Esophagus squamous epithelium (tissue), 5 donors: ENCODE results near the gene HS1BP3. TPM values are rescaled to one million over a fixed set of nuclear protein-coding genes. Genes with fewer than 3 reads are reported as not detected.

Source experiments
- DNase-seq: peaks from one replicate; lab custom pipeline; 2025; lab: John Stamatoyannopoulos, UW
- H3K27ac ChIP-seq, 4 donors: fragments of 200-600 bp; sonication (generic); one replicate each; pipeline ENCODE4 v1.5.1; 2016 to 2019; ENCODE audit warnings: mild to moderate bottlenecking in 1 of 4
- H3K27me3 ChIP-seq, 4 donors: fragments of 200-600 bp; sonication (generic); 1 replicate in 3 of 4; 2 replicates in 1 of 4; pipeline versions ENCODE4 v1.5.1 to v1.6.0; 2017 to 2021; ENCODE audit warnings: antibody characterized with exemption in 1 of 4
- H3K36me3 ChIP-seq, 3 donors: fragments of 200-600 bp; sonication (generic); one replicate each; pipeline ENCODE4 v1.5.1; 2016 to 2019
- H3K4me1 ChIP-seq, 3 donors: fragments of 200-600 bp; sonication (generic); one replicate each; pipeline ENCODE4 v1.5.1; 2017 to 2019
- H3K4me3 ChIP-seq, 4 donors: fragments of 200-600 bp; sonication (generic); 1 replicate in 3 of 4; 2 replicates in 1 of 4; pipeline ENCODE4 v1.5.1; 2016 to 2019; ENCODE audit warnings: mild to moderate bottlenecking in 2 of 4, moderate library complexity in 1 of 4
- H3K9me3 ChIP-seq, 3 donors: fragments of 200-600 bp; sonication (generic); one replicate each; pipeline ENCODE4 v1.5.1; 2016 to 2019
- POLR2A ChIP-seq, 4 donors: fragments of 450-650 bp; IDR thresholded peaks; one replicate each; pipeline ENCODE4 v1.6.1; 2017; ENCODE audit warnings: antibody characterized with exemption in 4 of 4, mild to moderate bottlenecking in 4 of 4, moderate library complexity in 3 of 4
- WGBS, 2 donors: methylation state at CpG; one replicate each; pipeline ENCODE4 v1.1.5; 2018; 5-methylcytosine and 5-hydroxymethylcytosine counted together
- intact Hi-C: fragments of 100-400 bp; cut with DNase I; formaldehyde crosslinking; loops from one replicate; pipeline ENCODE4 v1.15.0; 2022
- total RNA-seq, 4 donors: library from RNA; depleted of rRNA; stranded (reverse); fragments of >200 nt; gene quantifications; one replicate each; pipeline ENCODE4 v1.1.0, GENCODE V29; 2016
- TF ChIP-seq, protein P1 (sequence below), 6 experiments: fragments of 450-650 bp in 4 of 6; fragments of 200-600 bp in 2 of 6; sonication (generic) in 2 of 6; IDR thresholded peaks; one replicate each; pipeline ENCODE4 v1.5.1; 2016 to 2019; ENCODE audit warnings: antibody characterized with exemption in 6 of 6, mild to moderate bottlenecking in 4 of 6, moderate library complexity in 4 of 6
- donor health status: DM: yes; HTN: yes; CAD: no.

Gene HS1BP3
- total RNA-seq, 4 donors from 2014 or later: 7.9 to 22.1 (median 16.9) TPM

DNA sequence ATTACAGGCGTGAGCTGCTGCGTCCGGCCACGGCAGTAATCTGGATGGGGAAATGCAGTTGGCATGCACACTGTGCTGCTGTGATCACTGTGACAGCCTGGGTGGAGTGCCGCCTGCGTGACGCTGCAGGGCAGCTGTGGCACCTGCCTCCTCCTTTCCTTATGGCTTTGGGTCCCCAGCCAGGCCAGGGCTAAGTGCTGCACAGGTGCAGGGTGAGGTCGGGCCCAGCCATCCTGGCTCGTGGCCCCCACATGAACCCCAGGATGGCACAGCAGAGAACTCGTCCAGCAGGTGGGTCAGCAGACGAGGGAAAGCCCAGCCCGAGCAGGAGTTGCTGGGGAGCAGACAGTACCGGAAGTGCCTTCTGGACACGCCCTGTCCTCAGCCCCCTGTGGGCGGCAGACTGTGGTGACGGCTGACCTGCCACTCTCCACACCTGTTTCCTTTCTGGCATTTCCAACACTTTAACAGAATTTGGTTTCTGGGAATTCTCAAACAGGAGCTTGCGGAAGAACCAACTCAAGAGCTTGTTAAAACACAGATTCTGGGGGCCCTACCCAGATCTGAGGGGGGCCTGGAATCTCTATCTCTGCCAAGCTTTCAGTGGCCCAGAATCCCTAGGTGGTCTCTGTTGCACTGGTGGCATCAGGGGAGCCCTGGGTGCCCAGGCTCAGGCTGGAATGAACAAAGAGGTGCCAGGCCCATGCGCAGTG is 16.9 kb downstream of the HS1BP3 start:
- H3K27me3 ChIP-seq: no peaks in the 10 kb centered on the region
- no peak for TF ChIP-seq POLR2A (IDR thresholded peaks at IDR 0.05)
- TF ChIP-seq, protein P1, sequence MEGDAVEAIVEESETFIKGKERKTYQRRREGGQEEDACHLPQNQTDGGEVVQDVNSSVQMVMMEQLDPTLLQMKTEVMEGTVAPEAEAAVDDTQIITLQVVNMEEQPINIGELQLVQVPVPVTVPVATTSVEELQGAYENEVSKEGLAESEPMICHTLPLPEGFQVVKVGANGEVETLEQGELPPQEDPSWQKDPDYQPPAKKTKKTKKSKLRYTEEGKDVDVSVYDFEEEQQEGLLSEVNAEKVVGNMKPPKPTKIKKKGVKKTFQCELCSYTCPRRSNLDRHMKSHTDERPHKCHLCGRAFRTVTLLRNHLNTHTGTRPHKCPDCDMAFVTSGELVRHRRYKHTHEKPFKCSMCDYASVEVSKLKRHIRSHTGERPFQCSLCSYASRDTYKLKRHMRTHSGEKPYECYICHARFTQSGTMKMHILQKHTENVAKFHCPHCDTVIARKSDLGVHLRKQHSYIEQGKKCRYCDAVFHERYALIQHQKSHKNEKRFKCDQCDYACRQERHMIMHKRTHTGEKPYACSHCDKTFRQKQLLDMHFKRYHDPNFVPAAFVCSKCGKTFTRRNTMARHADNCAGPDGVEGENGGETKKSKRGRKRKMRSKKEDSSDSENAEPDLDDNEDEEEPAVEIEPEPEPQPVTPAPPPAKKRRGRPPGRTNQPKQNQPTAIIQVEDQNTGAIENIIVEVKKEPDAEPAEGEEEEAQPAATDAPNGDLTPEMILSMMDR (IDR thresholded peaks at IDR 0.05): peak in 4 of 6 experiments; percentile 6 to 23 (median 16)
- H3K4me3 ChIP-seq: no peak overlapping the region
- 58 to 79% methylated on average over 6 of the region's 18 CpGs for WGBS, 2 donors
- peak overlapping the region; percentile 35 to 85 (median 82) for H3K27ac ChIP-seq
- H3K9me3 ChIP-seq: no peaks in the 10 kb centered on the region
- DNase-seq: no peak
- peaks cover 0 to 48% (median 3%) of the 10 kb centered on the region in 3 donors for H3K36me3 ChIP-seq
- H3K4me1 ChIP-seq: peaks cover 11 to 77% (median 31%) of the 10 kb centered on the region in 3 donors
- intact Hi-C loops: no loop called here

DNA sequence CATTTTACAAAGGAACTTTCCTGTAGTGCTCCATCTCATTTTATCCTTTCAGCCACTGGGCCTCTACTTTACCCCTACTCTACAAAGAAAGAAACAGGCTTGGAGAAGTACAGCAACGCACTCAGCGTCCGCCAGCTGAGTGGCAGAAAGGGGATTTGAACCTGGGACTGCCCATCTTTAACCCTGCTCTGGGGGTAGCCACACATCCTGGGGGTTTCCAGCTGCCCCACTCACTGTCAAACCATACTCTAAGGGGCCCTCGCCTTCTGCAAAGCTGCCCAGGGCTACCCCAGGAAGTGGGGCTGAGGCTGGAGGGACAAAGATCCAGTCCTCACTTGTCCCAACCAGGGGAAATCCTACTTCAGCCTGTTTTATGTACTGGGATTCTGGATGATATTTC is 17.9 kb downstream of the HS1BP3 start:
- Histone ChIP-seq H3K36me3 (peaks cover 0 to 44% (median 0%) of the 10 kb centered on the region in 3 donors), H3K27ac (peak overlapping the region in 3 of 4 donors; percentile 79 to 85 (median 84)), H3K27me3 (no peaks in the 10 kb centered on the region), H3K4me3 (no peak overlapping the region), H3K4me1 (peaks cover 11 to 76% (median 31%) of the 10 kb centered on the region in 3 donors), H3K9me3 (no peaks in the 10 kb centered on the region)
- 83 to 89% methylated on average over 3 to 4 of the region's 4 CpGs for WGBS, 2 donors
- TF ChIP-seq, protein P1 (IDR thresholded peaks at IDR 0.05): no peak
- no peak for TF ChIP-seq POLR2A (IDR thresholded peaks at IDR 0.05)
- intact Hi-C loops: no loop called here
- DNase-seq: no peak

DNA sequence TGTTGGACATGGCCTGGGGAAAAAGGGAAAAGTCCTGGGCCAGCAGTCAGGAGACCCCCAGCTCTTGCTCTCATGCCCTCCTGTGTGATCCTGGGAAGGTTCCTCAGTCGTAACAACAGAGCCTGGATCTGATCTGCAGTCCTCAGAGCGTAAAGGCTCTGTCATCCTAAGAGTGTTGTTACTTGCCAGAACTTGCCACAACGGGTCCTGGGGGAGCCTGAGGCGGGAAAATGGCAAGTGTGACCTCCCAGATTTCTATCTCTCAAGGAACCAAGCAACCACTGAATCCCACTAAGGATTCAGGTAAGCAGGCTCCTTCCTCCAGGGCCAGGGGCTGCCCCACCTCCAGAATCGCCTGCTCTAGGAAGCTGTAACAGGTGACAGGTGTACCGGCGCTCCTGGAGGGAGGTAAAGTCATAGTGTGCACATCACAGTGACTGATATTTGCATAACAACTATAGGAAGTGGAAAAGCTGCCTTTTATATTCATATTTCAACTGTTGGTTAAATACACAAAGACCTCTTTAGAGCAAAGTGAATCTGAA is 18.4 kb downstream of the HS1BP3 start:
- DNase-seq: no peak
- Histone ChIP-seq H3K4me1 (peaks cover 11 to 75% (median 31%) of the 10 kb centered on the region in 3 donors), H3K4me3 (no peak overlapping the region), H3K9me3 (no peaks in the 10 kb centered on the region), H3K27me3 (no peaks in the 10 kb centered on the region), H3K27ac (peak overlapping the region in 3 of 4 donors; percentile 79 to 85 (median 84)), H3K36me3 (peaks cover 0 to 40% (median 0%) of the 10 kb centered on the region in 3 donors)
- 38 to 75% methylated on average over 3 to 7 of the region's 7 CpGs for WGBS, 2 donors
- TF ChIP-seq, protein P1 (IDR thresholded peaks at IDR 0.05): no peak
- no peak for TF ChIP-seq POLR2A (IDR thresholded peaks at IDR 0.05)
- intact Hi-C loops: no loop called here

DNA sequence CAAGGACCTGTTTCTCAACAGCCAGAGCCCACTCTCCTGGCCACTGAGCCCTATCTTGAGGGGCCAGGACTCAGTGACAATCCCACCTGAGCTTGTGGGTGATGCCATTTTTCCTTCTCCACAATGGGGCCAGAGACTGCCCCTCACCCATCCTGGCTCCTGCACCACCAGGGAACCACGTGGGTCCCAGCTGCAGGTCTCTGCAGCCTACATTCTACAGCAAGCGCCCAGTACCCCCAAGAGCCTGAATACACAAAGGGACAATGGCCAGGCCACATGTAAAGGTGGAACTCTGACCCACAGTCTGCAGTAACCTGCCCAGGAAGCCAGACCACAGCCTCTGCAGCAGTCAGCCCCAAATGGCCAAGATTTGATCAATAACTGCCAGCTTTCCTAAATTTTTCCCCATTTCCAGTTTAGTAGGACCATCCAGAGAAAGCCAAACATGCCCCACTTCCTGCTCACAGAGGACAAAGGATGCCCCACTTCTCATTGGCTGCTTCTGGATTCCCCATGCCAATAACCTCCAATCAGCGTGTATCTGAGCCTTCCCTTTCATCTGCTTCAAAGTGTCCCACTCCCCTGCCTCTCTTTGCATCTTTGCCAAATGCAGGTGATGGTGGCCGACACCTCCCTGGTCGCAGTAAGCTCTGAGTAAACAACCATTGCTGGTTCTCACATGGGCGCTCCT is 19.1 kb downstream of the HS1BP3 start:
- TF ChIP-seq, protein P1 (IDR thresholded peaks at IDR 0.05): no peak
- TF ChIP-seq POLR2A (IDR thresholded peaks at IDR 0.05): no peak
- Histone ChIP-seq H3K9me3 (no peaks in the 10 kb centered on the region), H3K27ac (peak overlapping the region in 3 of 4 donors; percentile 25 to 85 (median 79)), H3K36me3 (peaks cover 0 to 32% (median 0%) of the 10 kb centered on the region in 3 donors), H3K27me3 (no peaks in the 10 kb centered on the region), H3K4me1 (peaks cover 11 to 78% (median 31%) of the 10 kb centered on the region in 3 donors), H3K4me3 (no peak overlapping the region)
- intact Hi-C loops: no loop called here
- WGBS, 2 donors: 88 to 90% methylated on average over 3 to 4 of the region's 6 CpGs
- no peak for DNase-seq
